Natural killer cell (primary cell): ENCODE data around the gene MATN1. TPM values are rescaled to one million over a fixed set of nuclear protein-coding genes. Genes with fewer than 3 reads are reported as not detected.

ENCODE experiments used
- ATAC-seq, 3 donors: fragments of 150-1000 bp in 2 of 3; fragments of 200-7000 bp in 1 of 3; cut with Tn5 transposase; 1 replicate in 1 of 3; 2 replicates in 2 of 3; pipeline ENCODE4 v1.10.0; 2021; ENCODE audit warnings: mild to moderate bottlenecking in 2 of 3, moderate library complexity in 2 of 3
- DNase-seq, 2 donors: peaks; one replicate each; pipeline versions ENCODE4 v3.0.0 to v3.0.0-alpha.2; 2013 to 2021; ENCODE audit warnings: mixed read lengths in 1 of 2
- H3K27ac ChIP-seq: one replicate; pipeline ENCODE4 v1.5.1; 2013; ENCODE audit warnings: mild to moderate bottlenecking, low read length
- H3K27me3 ChIP-seq: one replicate; pipeline ENCODE4 v1.6.1; 2013; ENCODE audit warnings: low read length; ENCODE audit not compliant: control insufficient read depth, insufficient read depth
- H3K36me3 ChIP-seq: one replicate; pipeline ENCODE4 v1.6.1; 2013; ENCODE audit warnings: low read length; ENCODE audit not compliant: control insufficient read depth, insufficient read depth
- H3K4me1 ChIP-seq: one replicate; pipeline ENCODE4 v1.6.1; 2013; ENCODE audit warnings: low read length; ENCODE audit not compliant: control insufficient read depth, insufficient read depth
- H3K4me3 ChIP-seq: one replicate; pipeline ENCODE4 v1.5.1; 2013; ENCODE audit warnings: low read length
- H3K9me3 ChIP-seq: one replicate; pipeline ENCODE4 v1.6.1; 2013; ENCODE audit warnings: low read length; ENCODE audit not compliant: control insufficient read depth, insufficient read depth
- H3K27ac Mint-ChIP-seq, 2 donors: one replicate each; pipeline ENCODE4 v1.8.0; 2022; ENCODE audit warnings: mild to moderate bottlenecking in 2 of 2, mixed read lengths in 2 of 2, moderate library complexity in 1 of 2
- H3K27me3 Mint-ChIP-seq, 2 donors: one replicate each; pipeline ENCODE4 v1.8.0; 2022; ENCODE audit warnings: low read depth in 2 of 2, mixed read lengths in 2 of 2
- H3K36me3 Mint-ChIP-seq: one replicate; pipeline ENCODE4 v1.8.0; 2022; ENCODE audit warnings: mixed read lengths
- H3K4me1 Mint-ChIP-seq, 2 donors: one replicate each; pipeline ENCODE4 v1.8.0; 2022; ENCODE audit warnings: mixed read lengths in 2 of 2
- H3K4me3 Mint-ChIP-seq: one replicate; pipeline ENCODE4 v1.8.0; 2022; ENCODE audit warnings: mild to moderate bottlenecking, moderate library complexity, mixed read lengths
- H3K9me3 Mint-ChIP-seq, 2 donors: one replicate each; pipeline ENCODE4 v1.8.0; 2022; ENCODE audit warnings: mixed read lengths in 2 of 2
- WGBS: methylation state at CpG from one replicate; pipeline ENCODE4 v1.1.7; 2013; ENCODE audit warnings: missing lambda C conversion rate; ENCODE audit not compliant: insufficient coverage; 5-methylcytosine and 5-hydroxymethylcytosine counted together
- intact Hi-C: fragments of 100-400 bp; cut with micrococcal nuclease; formaldehyde crosslinking; loops from one replicate; pipeline ENCODE4 v1.14.2; 2022
- total RNA-seq, 4 donors: library from RNA; stranded (reverse); fragments of 120-200 nt in 1 of 4; gene quantifications; one replicate each; pipeline versions ENCODE4 v1.2.3 to v1.2.4, GENCODE V29; 2013 to 2022
- TF ChIP-seq, protein P1 (sequence below): fragments of 200-600 bp; IDR thresholded peaks from one replicate; pipeline ENCODE4 v1.8.0; 2022; ENCODE audit warnings: antibody characterized with exemption

MATN1 gene
- total RNA-seq, 3 donors from 2014 or later (not counting 1 experiment from before 2014, with no cell fraction given), result 0.93 to 1.7 (median 1.2) TPM

DNA sequence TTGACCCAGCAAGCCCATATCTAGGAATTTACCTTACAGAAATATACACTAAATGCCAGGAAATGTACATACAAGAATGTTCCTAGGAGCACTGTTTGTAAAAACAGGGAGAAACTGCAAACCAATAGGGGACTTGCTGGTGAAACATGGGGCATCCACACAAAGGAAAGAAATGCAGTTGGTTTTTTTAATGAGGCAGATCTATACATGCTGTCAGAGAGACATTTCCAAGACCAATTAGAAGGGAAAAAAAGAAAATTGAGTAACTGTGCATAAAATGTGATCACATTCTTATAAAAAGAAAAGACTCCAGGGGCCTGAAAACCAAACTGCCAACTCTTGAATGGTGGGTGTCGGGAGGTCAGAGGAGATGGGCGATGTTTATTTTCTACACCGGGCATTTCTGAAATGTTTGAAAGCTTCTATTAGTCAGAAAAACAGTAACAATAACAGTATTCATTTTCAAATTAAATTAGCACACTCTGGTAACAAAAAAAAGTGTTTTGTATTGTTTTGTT, 56.6 kb downstream of the MATN1 start:
- ATAC-seq (no peak), DNase-seq (no peak)
- no peak overlapping the region for H3K27ac Mint-ChIP-seq
- H3K4me3 Mint-ChIP-seq, result no peak overlapping the region
- no peaks in the 10 kb centered on the region for H3K36me3 Mint-ChIP-seq
- H3K9me3 Mint-ChIP-seq, result no peaks in the 10 kb centered on the region
- Histone ChIP-seq H3K27me3 (no peaks in the 10 kb centered on the region), H3K9me3 (no peaks in the 10 kb centered on the region), H3K36me3 (no peaks in the 10 kb centered on the region), H3K27ac (no peak overlapping the region), H3K4me3 (no peak overlapping the region), H3K4me1 (no peaks in the 10 kb centered on the region)
- 100% methylated on average over 1 of the region's 3 CpGs for WGBS
- TF ChIP-seq, protein P1, sequence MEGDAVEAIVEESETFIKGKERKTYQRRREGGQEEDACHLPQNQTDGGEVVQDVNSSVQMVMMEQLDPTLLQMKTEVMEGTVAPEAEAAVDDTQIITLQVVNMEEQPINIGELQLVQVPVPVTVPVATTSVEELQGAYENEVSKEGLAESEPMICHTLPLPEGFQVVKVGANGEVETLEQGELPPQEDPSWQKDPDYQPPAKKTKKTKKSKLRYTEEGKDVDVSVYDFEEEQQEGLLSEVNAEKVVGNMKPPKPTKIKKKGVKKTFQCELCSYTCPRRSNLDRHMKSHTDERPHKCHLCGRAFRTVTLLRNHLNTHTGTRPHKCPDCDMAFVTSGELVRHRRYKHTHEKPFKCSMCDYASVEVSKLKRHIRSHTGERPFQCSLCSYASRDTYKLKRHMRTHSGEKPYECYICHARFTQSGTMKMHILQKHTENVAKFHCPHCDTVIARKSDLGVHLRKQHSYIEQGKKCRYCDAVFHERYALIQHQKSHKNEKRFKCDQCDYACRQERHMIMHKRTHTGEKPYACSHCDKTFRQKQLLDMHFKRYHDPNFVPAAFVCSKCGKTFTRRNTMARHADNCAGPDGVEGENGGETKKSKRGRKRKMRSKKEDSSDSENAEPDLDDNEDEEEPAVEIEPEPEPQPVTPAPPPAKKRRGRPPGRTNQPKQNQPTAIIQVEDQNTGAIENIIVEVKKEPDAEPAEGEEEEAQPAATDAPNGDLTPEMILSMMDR, result no peak
- no peaks in the 10 kb centered on the region for H3K27me3 Mint-ChIP-seq
- intact Hi-C loops, result no loop called here
- H3K4me1 Mint-ChIP-seq, result no peaks in the 10 kb centered on the region

DNA sequence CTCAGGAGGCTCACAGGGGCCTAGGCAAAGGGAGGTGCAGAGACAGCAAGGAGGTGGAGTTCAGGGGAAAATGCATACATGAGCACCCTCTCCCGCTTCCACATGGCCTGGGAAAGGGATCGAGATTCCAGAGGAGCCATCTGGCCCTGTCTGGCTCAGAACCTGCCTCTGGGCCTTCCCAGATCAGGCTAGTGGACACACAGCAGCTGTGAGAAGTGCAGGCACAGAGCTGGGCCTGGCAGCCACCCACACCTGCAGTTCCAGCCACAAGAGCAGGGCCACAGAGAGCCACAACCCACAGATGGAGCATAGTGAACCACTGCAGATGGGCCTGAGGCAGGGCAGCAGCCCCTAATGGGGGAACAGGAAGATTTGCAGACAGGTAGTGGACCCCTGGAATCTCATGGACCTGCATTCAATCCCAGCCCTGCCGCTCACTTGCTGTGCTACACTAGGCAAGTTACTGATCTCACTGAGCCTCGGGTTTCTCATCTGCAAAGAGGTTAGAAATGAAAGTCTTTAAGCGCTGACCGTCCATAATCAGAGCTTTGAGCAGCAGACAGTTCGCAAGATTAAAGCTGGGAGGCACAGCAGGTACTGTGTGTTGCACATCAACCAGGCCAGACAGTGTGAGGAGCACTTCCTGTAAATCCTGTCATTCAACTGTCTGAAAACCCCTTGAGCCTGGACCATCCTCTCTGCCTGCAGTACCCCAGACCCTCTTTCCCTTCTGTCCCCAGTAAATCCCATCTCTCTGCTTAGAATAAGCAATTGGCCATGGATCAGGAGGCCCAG, 58.0 kb downstream of the MATN1 start:
- TF ChIP-seq, protein P1, result no peak
- DNase-seq (no peak), ATAC-seq (no peak)
- H3K4me3 Mint-ChIP-seq, result no peak overlapping the region
- WGBS, result 81% methylated on average over 7 of the region's 7 CpGs
- H3K27me3 ChIP-seq, result no peaks in the 10 kb centered on the region
- H3K27ac ChIP-seq, result no peak overlapping the region
- no peaks in the 10 kb centered on the region for H3K4me1 Mint-ChIP-seq
- H3K27ac Mint-ChIP-seq, result no peak overlapping the region
- no peak overlapping the region for H3K4me3 ChIP-seq
- no peaks in the 10 kb centered on the region for H3K27me3 Mint-ChIP-seq
- intact Hi-C loops, result no loop called here
- no peaks in the 10 kb centered on the region for H3K36me3 Mint-ChIP-seq
- H3K36me3 ChIP-seq, result no peaks in the 10 kb centered on the region
- no peaks in the 10 kb centered on the region for H3K4me1 ChIP-seq
- no peaks in the 10 kb centered on the region for H3K9me3 ChIP-seq
- H3K9me3 Mint-ChIP-seq, result no peaks in the 10 kb centered on the region

DNA sequence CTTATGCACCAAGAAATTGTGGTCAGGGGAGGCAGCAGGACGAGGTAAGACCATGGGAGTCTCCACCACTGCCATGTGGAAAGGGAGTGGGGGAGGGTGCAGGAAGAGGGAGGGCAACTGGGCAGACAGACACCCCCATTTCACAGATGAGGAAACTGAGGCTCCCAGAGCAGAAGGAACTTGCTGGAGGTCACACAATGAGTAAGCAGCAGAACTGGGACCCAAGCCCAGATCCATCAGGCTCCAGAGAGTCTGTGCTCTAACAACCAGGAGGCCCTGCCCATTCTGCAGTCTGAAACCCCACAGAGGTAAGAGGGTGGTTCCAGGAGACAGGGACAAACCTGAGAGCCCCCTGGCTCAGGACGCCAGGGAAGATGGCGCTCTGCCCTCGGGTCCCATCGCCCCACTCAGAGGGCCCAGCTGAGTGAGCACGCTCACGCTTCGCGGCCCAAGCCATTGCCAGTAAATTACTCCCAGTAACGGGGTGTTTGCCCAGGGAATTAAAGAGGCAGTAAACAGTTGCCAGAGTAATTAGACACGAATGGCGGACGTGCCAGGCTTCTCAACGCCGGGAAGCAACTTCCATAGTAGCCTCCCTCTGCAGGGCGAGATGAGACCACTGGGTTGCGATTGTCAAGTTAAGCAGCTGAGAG, 59.2 kb downstream of the MATN1 start:
- H3K27me3 ChIP-seq, result no peaks in the 10 kb centered on the region
- H3K27ac ChIP-seq, result no peak overlapping the region
- Mint-ChIP-seq H3K36me3 (no peaks in the 10 kb centered on the region), H3K27ac (no peak overlapping the region), H3K9me3 (no peaks in the 10 kb centered on the region), H3K27me3 (no peaks in the 10 kb centered on the region), H3K4me1 (no peaks in the 10 kb centered on the region), H3K4me3 (no peak overlapping the region)
- H3K36me3 ChIP-seq, result no peaks in the 10 kb centered on the region
- ATAC-seq (no peak), DNase-seq (no peak)
- WGBS, result 84% methylated on average over 17 of the region's 17 CpGs
- TF ChIP-seq, protein P1, result no peak
- no peaks in the 10 kb centered on the region for H3K4me1 ChIP-seq
- no peak overlapping the region for H3K4me3 ChIP-seq
- no peaks in the 10 kb centered on the region for H3K9me3 ChIP-seq
- intact Hi-C loops, result no loop called here
